ENCODE data around the gene ERP44.
A peak's percentile ranks its signal among the peaks of the same experiment; 100 is the strongest.
"Not testable (repeated sequence)": the region's sequence is repeated elsewhere in the genome, so short reads cannot be mapped to it uniquely, and the experiment has no call there.

Gene ERP44

GRCh38 chr9:100100146-100100667 is 1.4 kb upstream of the ERP44 start:
- DNase-seq (ENCODE audit: low spot score), result no peak

- no peak for DNase-seq (ENCODE audit: low spot score)
These were observed 882 bp upstream of the ERP44 start for GRCh38 chr9:100099722-100100042.

GRCh38 chr9:100098046-100098886 is 534 bp downstream of the ERP44 start:
- peak; percentile 69 for DNase-seq (ENCODE audit: low spot score)

GRCh38 chr9:100096378-100096916 is 2.4 kb downstream of the ERP44 start:
- no peak for DNase-seq (ENCODE audit: low spot score)

- not testable (repeated sequence) for DNase-seq (ENCODE audit: low spot score)
These were observed 4.4 kb downstream of the ERP44 start for GRCh38 chr9:100094411-100094810.

- no peak for DNase-seq (ENCODE audit: low spot score)
These were observed 6.7 kb downstream of the ERP44 start for GRCh38 chr9:100092066-100092465.

GRCh38 chr9:100091650-100092049 is 7.2 kb downstream of the ERP44 start:
- DNase-seq (ENCODE audit: low spot score), result no peak

GRCh38 chr9:100090880-100091279 is 7.9 kb downstream of the ERP44 start:
- DNase-seq (ENCODE audit: low spot score), result no peak

GRCh38 chr9:100088202-100088601 is 10.6 kb downstream of the ERP44 start:
- DNase-seq (ENCODE audit: low spot score), result no peak

- peak; percentile 56 for DNase-seq (ENCODE audit: low spot score)
These were observed 11.6 kb downstream of the ERP44 start for GRCh38 chr9:100087218-100087617.

- DNase-seq (ENCODE audit: low spot score), result peak; percentile 21
These were observed 12.6 kb downstream of the ERP44 start for GRCh38 chr9:100086097-100086635.

- peak; percentile 88 for DNase-seq (ENCODE audit: low spot score)
These were observed 14.1 kb downstream of the ERP44 start for GRCh38 chr9:100084734-100085133.

GRCh38 chr9:100084128-100084453 is 14.7 kb downstream of the ERP44 start:
- DNase-seq (ENCODE audit: low spot score), result peak; percentile 87

GRCh38 chr9:100083448-100084127 is 15.2 kb downstream of the ERP44 start:
- peak; percentile 72 for DNase-seq (ENCODE audit: low spot score)

GRCh38 chr9:100082782-100083181 is 16.0 kb downstream of the ERP44 start:
- no peak for DNase-seq (ENCODE audit: low spot score)

GRCh38 chr9:100076256-100076655 is 22.5 kb downstream of the ERP44 start:
- DNase-seq (ENCODE audit: low spot score), result not testable (repeated sequence)

- DNase-seq (ENCODE audit: low spot score), result no peak
These were observed 23.8 kb downstream of the ERP44 start for GRCh38 chr9:100074989-100075388.

- DNase-seq (ENCODE audit: low spot score), result no peak
These were observed 24.7 kb downstream of the ERP44 start for GRCh38 chr9:100074093-100074492.

GRCh38 chr9:100072805-100073204 is 26.0 kb downstream of the ERP44 start:
- no peak for DNase-seq (ENCODE audit: low spot score)

- DNase-seq (ENCODE audit: low spot score), result no peak
These were observed 27.5 kb downstream of the ERP44 start for GRCh38 chr9:100071271-100071670.

- no peak for DNase-seq (ENCODE audit: low spot score)
These were observed 28.4 kb downstream of the ERP44 start for GRCh38 chr9:100070104-100071041.

GRCh38 chr9:100069068-100069467 is 29.7 kb downstream of the ERP44 start:
- DNase-seq (ENCODE audit: low spot score), result not testable (repeated sequence)
